Measurements from ENCODE around the gene HINFP. TPM values are rescaled to one million over a fixed set of nuclear protein-coding genes. Genes with fewer than 3 reads are reported as not detected.
"Not testable (repeated sequence)": the region's sequence is repeated elsewhere in the genome, so short reads cannot be mapped to it uniquely, and the experiment has no call there.

HINFP gene
- total RNA-seq, 1 donor from 2014 or later: 32.8 TPM

- no peaks in the 10 kb centered on the region for H3K9me3 Mint-ChIP-seq
- H3K4me3 Mint-ChIP-seq: no peak overlapping the region
- H3K4me1 Mint-ChIP-seq: peaks cover 11% of the 10 kb centered on the region
- no peaks in the 10 kb centered on the region for H3K36me3 Mint-ChIP-seq
- H3K27ac Mint-ChIP-seq: no peak overlapping the region
- no peaks in the 10 kb centered on the region for H3K27me3 Mint-ChIP-seq (ENCODE audit: low read depth)
- TF ChIP-seq CTCF (IDR thresholded peaks at IDR 0.05; ENCODE audit: unreplicated experiment): no peak
- DNase-seq (ENCODE audit: low spot score in 2 of 2, unreplicated experiment in 2 of 2): no peak
Observed at GRCh38 chr11:119166368-119167076, 45.1 kb downstream of the HINFP start.

GRCh38 chr11:119167077-119167458 lies 45.7 kb downstream of the HINFP start:
- not testable (repeated sequence) for H3K27me3 Mint-ChIP-seq (ENCODE audit: low read depth); H3K36me3 Mint-ChIP-seq; DNase-seq (ENCODE audit: low spot score in 2 of 2, unreplicated experiment in 2 of 2); H3K27ac Mint-ChIP-seq; H3K4me3 Mint-ChIP-seq; H3K9me3 Mint-ChIP-seq
- H3K4me1 Mint-ChIP-seq: peaks cover 11% of the 10 kb centered on the region

- Mint-ChIP-seq H3K4me3 (peak overlapping the region; percentile 82), H3K27ac (peak overlapping the region; percentile 43), H3K4me1 (peaks cover 11% of the 10 kb centered on the region), H3K9me3 (no peaks in the 10 kb centered on the region), H3K36me3 (no peaks in the 10 kb centered on the region), H3K27me3 (ENCODE audit: low read depth) (no peaks in the 10 kb centered on the region)
- no peak for DNase-seq (ENCODE audit: low spot score in 2 of 2, unreplicated experiment in 2 of 2)
- no peak for TF ChIP-seq CTCF (IDR thresholded peaks at IDR 0.05; ENCODE audit: unreplicated experiment)
Observed at GRCh38 chr11:119167933-119168332, 46.6 kb downstream of the HINFP start.

- peak; percentile 49 for TF ChIP-seq CTCF (IDR thresholded peaks at IDR 0.05; ENCODE audit: unreplicated experiment)
- Mint-ChIP-seq H3K4me3 (peak within 1 kb of the TSS; percentile 82), H3K36me3 (no peaks in the 10 kb centered on the region), H3K27ac (peak within 1 kb of the TSS; percentile 90), H3K27me3 (ENCODE audit: low read depth) (no peaks in the 10 kb centered on the region), H3K4me1 (peaks cover 11% of the 10 kb centered on the region), H3K9me3 (no peaks in the 10 kb centered on the region)
- DNase-seq (ENCODE audit: low spot score in 2 of 2, unreplicated experiment in 2 of 2): peak; percentile 45 to 75
Observed at GRCh38 chr11:119168471-119169281, 47.3 kb downstream of the HINFP start, which contains the start of gene NLRX1. TSS of gene NLRX1 (plus strand) at chr11:119168725. CDS start at chr11:119171404, 2,679 bp downstream.

- Mint-ChIP-seq H3K4me3 (peak overlapping the region; percentile 82), H3K36me3 (no peaks in the 10 kb centered on the region), H3K27me3 (ENCODE audit: low read depth) (no peaks in the 10 kb centered on the region), H3K27ac (peak overlapping the region; percentile 90), H3K9me3 (no peaks in the 10 kb centered on the region), H3K4me1 (peaks cover 11% of the 10 kb centered on the region)
- no peak for TF ChIP-seq CTCF (IDR thresholded peaks at IDR 0.05; ENCODE audit: unreplicated experiment)
- DNase-seq (ENCODE audit: low spot score in 2 of 2, unreplicated experiment in 2 of 2): no peak
Observed at GRCh38 chr11:119169282-119169719, 47.9 kb downstream of the HINFP start.

- Mint-ChIP-seq H3K27ac (no peak overlapping the region), H3K36me3 (peaks cover 4% of the 10 kb centered on the region), H3K4me1 (peaks cover 16% of the 10 kb centered on the region), H3K9me3 (no peaks in the 10 kb centered on the region), H3K4me3 (no peak overlapping the region), H3K27me3 (ENCODE audit: low read depth) (no peaks in the 10 kb centered on the region)
- DNase-seq (ENCODE audit: low spot score in 2 of 2, unreplicated experiment in 2 of 2): no peak
- no peak for TF ChIP-seq CTCF (IDR thresholded peaks at IDR 0.05; ENCODE audit: unreplicated experiment)
Observed at GRCh38 chr11:119172513-119172912, 51.1 kb downstream of the HINFP start.

Data from mesothelial cell of epicardium (in vitro differentiated cells).